ENCODE results near the gene ZBTB7B.
A peak's percentile ranks its signal among the peaks of the same experiment; 100 is the strongest.
"Not testable (repeated sequence)": the region's sequence is repeated elsewhere in the genome, so short reads cannot be mapped to it uniquely, and the experiment has no call there.

Gene ZBTB7B

GRCh38 chr1:154978360-154978759 is 24.2 kb upstream of the ZBTB7B start:
- DNase-seq (ENCODE audit: low read depth in 2 of 2), result no peak
- no peak overlapping the region for H3K4me3 ChIP-seq (replicated peaks in 1 of 2; ENCODE audit: low read depth in 2 of 2, low read length in 2 of 2)
- TF ChIP-seq CTCF (IDR thresholded peaks at IDR 0.05; ENCODE audit: low read depth, low read length), result no peak

- peak overlapping the region in 1 of 2 donors; percentile 3 for H3K4me3 ChIP-seq (replicated peaks in 1 of 2; ENCODE audit: low read depth in 2 of 2, low read length in 2 of 2)
- no peak for TF ChIP-seq CTCF (IDR thresholded peaks at IDR 0.05; ENCODE audit: low read depth, low read length)
- DNase-seq (ENCODE audit: low read depth in 2 of 2), result no peak
Measured at GRCh38 chr1:154982341-154982740, 20.3 kb upstream of the ZBTB7B start.

- TF ChIP-seq CTCF (IDR thresholded peaks at IDR 0.05; ENCODE audit: low read depth, low read length), result no peak
- DNase-seq (ENCODE audit: low read depth in 2 of 2), result peak; percentile 100
- peak within 1 kb of the TSS; percentile 73 to 81 for H3K4me3 ChIP-seq (replicated peaks in 1 of 2; ENCODE audit: low read depth in 2 of 2, low read length in 2 of 2)
Measured at GRCh38 chr1:154982897-154983648, 19.5 kb upstream of the ZBTB7B start, which contains the start of gene FLAD1. Gene FLAD1, plus strand, starts transcription at chr1:154983344. Its CDS starts 351 bp downstream, at chr1:154983695.

- no peak for TF ChIP-seq CTCF (IDR thresholded peaks at IDR 0.05; ENCODE audit: low read depth, low read length)
Measured at GRCh38 chr1:154983776-154984466, 18.7 kb upstream of the ZBTB7B start.

GRCh38 chr1:154986736-154987135 is 15.9 kb upstream of the ZBTB7B start:
- DNase-seq (ENCODE audit: low read depth in 2 of 2), result not testable (repeated sequence)

More at GRCh38 chr1:154983776-154984466, 18.7 kb upstream of the ZBTB7B start:
- no peak for DNase-seq (ENCODE audit: low read depth in 2 of 2)
- H3K4me3 ChIP-seq (replicated peaks in 1 of 2; ENCODE audit: low read depth in 2 of 2, low read length in 2 of 2), result peak overlapping the region; percentile 73 to 81

GRCh38 chr1:154987326-154987725 is 15.3 kb upstream of the ZBTB7B start:
- H3K4me3 ChIP-seq (replicated peaks in 1 of 2; ENCODE audit: low read depth in 2 of 2, low read length in 2 of 2), result no peak overlapping the region
- peak; percentile 45 to 47 for DNase-seq (ENCODE audit: low read depth in 2 of 2)
- no peak for TF ChIP-seq CTCF (IDR thresholded peaks at IDR 0.05; ENCODE audit: low read depth, low read length)

More at GRCh38 chr1:154986736-154987135, 15.9 kb upstream of the ZBTB7B start:
- not testable (repeated sequence) for H3K4me3 ChIP-seq (replicated peaks in 1 of 2; ENCODE audit: low read depth in 2 of 2, low read length in 2 of 2)
